GM13976 (cell line): ENCODE results near the gene MAP3K7CL.

ENCODE experiments used
- DNase-seq: peaks from one replicate; pipeline ENCODE4 v3.0.0; 2012; ENCODE audit warnings: low spot score
- in situ Hi-C: fragments of 300-500 bp; cut with MboI; formaldehyde crosslinking; loops from one replicate; pipeline ENCODE4 v1.12.0; 2022; ENCODE audit warnings: low sequenced_read_pairs, mixed read lengths, inconsistent platforms; ENCODE audit not compliant: unreplicated experiment
- TF ChIP-seq, protein P1 (sequence below): IDR thresholded peaks from 2 replicates; pipeline ENCODE4 v1.5.1; 2012; ENCODE audit warnings: borderline replicate concordance, mild to moderate bottlenecking; ENCODE audit not compliant: insufficient read depth; ENCODE audit errors: extremely low read depth, missing control alignments, control extremely low read depth

Gene MAP3K7CL

DNA sequence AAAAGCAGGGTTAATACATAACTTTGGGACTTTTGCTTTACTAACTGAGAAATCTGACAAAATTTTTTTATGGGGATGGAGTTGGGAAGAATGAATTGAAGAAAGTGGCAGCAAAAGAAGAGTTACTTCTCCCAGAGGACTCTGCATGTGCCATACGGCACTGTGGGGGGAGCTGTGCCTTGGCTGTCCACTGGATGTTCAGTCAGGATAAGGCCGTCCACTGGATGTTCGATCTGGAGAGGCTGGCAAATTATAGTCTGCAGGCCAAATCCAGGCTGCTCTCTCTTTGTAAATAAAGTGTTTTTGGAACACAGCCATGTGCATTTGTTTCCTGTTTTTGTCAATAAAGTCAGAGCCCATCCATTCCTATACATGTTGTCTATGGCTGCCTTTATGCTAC, 4.5 kb upstream of the MAP3K7CL start:
- in situ Hi-C loops = no loop called here
- DNase-seq = no peak
- TF ChIP-seq, protein P1, sequence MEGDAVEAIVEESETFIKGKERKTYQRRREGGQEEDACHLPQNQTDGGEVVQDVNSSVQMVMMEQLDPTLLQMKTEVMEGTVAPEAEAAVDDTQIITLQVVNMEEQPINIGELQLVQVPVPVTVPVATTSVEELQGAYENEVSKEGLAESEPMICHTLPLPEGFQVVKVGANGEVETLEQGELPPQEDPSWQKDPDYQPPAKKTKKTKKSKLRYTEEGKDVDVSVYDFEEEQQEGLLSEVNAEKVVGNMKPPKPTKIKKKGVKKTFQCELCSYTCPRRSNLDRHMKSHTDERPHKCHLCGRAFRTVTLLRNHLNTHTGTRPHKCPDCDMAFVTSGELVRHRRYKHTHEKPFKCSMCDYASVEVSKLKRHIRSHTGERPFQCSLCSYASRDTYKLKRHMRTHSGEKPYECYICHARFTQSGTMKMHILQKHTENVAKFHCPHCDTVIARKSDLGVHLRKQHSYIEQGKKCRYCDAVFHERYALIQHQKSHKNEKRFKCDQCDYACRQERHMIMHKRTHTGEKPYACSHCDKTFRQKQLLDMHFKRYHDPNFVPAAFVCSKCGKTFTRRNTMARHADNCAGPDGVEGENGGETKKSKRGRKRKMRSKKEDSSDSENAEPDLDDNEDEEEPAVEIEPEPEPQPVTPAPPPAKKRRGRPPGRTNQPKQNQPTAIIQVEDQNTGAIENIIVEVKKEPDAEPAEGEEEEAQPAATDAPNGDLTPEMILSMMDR = no peak

DNA sequence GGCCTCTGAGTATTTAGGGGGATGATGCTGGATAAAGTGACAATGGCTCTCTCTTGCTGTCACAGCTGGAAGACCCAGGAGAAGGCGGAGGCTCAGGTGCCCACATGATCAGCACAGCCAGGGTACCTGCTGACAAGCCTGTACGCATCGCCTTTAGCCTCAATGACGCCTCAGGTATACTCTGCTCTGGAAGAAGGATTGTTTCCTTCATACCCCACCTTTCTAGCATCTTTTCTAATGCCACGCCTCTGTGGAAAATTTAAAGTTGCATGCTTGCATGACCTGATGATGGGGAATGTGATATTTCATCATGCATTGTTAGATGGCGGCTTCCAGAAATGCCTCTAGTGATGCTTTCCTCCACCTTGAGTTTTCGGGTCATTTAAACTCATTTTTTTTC, 2.8 kb downstream of the MAP3K7CL start:
- in situ Hi-C loops = no loop called here
- TF ChIP-seq, protein P1 = no peak
- no peak for DNase-seq

DNA sequence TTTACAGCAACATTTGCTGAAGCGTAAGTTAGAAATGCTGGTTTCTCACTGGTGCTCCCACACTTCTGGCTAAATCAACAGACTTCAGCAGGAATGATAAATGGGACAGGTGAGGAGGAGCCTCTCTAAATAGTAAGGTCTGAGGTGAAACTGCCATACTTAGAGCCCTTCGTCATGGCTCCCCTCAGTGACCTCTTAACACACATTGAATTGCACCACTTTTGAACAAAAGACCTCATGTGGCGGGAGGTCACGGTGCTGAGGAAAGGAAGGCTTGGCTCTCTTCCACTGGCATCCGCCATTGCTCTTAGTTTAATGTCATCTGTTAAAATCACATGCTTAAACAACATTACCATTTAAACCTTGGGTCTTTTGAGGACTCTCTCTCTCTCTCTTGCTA, 3.4 kb downstream of the MAP3K7CL start:
- in situ Hi-C loops = no loop called here
- no peak for DNase-seq
- TF ChIP-seq, protein P1 = no peak

DNA sequence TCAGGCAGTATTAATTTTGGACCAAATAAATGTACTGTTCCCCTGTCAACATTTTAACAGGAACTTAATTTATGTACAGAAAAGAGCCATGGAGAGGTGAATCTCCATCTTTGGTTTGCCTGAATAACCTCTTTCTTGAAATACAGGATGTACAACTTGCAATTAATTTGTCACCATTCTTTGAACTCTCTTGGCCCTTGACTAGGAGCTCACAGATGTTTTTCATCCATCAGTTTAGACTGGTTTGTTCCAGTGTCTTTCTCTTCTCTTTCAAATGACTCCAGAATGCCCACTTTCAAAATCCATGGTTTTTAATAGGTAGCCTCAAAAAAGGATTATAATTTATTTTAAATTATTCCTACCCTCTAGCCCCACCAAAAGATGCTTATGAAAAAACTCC, 5.0 kb downstream of the MAP3K7CL start:
- in situ Hi-C loops = no loop called here
- DNase-seq = no peak
- TF ChIP-seq, protein P1 = no peak

DNA sequence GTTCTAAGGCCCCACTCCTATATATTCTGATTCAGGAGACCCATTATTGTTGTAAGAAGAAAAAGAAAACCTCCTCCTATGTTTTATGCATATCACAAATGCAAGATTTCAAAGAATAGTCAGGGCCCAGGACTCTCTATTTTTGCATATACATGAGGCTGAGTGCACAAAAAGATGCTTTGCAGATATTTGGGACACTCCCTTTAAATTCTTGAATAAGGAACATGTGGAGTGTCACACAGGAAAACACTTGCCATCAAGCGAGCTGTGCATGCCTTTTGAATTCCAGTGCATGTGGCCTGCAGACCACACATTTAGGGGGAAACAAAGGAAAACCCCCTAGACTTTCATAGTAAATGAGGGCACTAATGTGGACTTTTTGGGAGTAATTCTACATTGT, 5.6 kb downstream of the MAP3K7CL start:
- DNase-seq = no peak
- TF ChIP-seq, protein P1 = no peak
- in situ Hi-C loops = no loop called here

DNA sequence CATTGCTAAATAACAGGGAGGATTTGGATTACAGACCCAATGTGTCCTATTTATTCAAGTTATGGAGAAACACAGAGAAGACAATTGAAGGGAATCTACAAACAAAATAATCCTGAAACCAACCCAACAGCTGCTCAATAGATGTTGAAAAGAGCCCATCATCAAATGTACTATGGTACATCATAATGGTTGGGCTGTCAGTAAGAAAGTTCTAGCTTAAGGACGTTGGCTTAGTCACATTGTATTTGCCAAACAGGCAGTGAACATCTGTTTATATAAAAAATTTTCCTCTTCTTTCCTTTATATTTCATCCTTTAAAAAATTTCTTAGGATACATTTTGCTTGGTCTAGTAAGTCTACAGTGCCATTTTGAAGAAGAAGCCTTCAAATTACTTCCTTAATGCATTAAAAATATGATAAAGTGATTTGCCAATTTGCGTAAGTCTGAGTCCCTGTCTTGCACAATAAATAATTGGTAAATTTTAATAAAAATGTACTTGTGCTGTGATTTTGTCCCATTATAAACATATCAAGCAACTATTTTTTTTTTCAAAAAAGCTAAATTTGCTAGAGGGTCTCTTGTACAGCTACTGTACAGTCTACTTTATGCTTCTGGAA, 14.4 kb downstream of the MAP3K7CL start:
- no peak for DNase-seq
- in situ Hi-C loops = no loop called here
- TF ChIP-seq, protein P1 = no peak

DNA sequence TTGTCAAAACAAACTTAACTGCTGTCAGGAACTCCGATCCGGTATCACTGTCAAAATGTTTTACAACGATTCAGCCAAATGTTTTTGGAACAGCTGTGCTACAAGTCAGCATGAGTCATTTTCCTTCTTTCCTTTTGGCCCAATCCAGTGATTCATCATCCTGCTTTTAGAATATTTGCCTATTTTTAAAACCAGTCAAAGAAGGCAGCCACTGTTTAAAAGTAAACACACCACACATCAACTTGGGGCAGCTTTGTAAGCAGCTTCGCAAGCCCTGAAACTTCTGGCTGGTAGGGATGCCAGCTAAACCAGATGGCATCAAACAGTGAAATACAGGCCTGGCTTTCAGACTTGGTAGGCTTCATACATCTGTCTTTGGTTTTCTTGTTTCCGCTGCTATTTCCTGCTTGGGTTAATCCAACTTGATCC, 14.9 kb downstream of the MAP3K7CL start:
- TF ChIP-seq, protein P1 = no peak
- DNase-seq = no peak

More for the DNA sequence above, 14.9 kb downstream of the MAP3K7CL start:
- in situ Hi-C loops = no loop called here
